Panc1 (cell line): Measurements from ENCODE around the gene ITIH2.

Experiments
- POLR2AphosphoS5 ChIP-seq: IDR thresholded peaks from 2 replicates; pipeline ENCODE4 v1.6.1; 2012; ENCODE audit warnings: mild to moderate bottlenecking, low read depth, low read length, moderate library complexity
- REST ChIP-seq, 2 experiments: IDR thresholded peaks; 2 replicates each; pipeline ENCODE4 v1.6.1; 2011 to 2012; ENCODE audit warnings: low read depth in 2 of 2, control low read depth in 1 of 2, low read length in 1 of 2, mild to moderate bottlenecking in 1 of 2, moderate library complexity in 1 of 2; ENCODE audit not compliant: insufficient read depth in 1 of 2
- TF ChIP-seq, protein P1 (sequence below): fragments of 450-650 bp; IDR thresholded peaks from 2 replicates; pipeline ENCODE4 v1.5.1; 2017; ENCODE audit warnings: mild to moderate bottlenecking

GRCh38 chr10:7664707-7665106 lies 38.4 kb upstream of the ITIH2 start:
- TF ChIP-seq, protein P1, sequence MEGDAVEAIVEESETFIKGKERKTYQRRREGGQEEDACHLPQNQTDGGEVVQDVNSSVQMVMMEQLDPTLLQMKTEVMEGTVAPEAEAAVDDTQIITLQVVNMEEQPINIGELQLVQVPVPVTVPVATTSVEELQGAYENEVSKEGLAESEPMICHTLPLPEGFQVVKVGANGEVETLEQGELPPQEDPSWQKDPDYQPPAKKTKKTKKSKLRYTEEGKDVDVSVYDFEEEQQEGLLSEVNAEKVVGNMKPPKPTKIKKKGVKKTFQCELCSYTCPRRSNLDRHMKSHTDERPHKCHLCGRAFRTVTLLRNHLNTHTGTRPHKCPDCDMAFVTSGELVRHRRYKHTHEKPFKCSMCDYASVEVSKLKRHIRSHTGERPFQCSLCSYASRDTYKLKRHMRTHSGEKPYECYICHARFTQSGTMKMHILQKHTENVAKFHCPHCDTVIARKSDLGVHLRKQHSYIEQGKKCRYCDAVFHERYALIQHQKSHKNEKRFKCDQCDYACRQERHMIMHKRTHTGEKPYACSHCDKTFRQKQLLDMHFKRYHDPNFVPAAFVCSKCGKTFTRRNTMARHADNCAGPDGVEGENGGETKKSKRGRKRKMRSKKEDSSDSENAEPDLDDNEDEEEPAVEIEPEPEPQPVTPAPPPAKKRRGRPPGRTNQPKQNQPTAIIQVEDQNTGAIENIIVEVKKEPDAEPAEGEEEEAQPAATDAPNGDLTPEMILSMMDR, result no peak
- TF ChIP-seq REST (IDR thresholded peaks at IDR 0.05; ENCODE audit: insufficient read depth in 1 of 2, low read depth in 2 of 2, low read length in 1 of 2) (no peak), POLR2AphosphoS5 (no peak)
